22Rv1 (cell line): ENCODE data around the gene KRTAP6-3.

Source experiments
- H3K27ac ChIP-seq: fragments of 450-650 bp; 2 replicates; pipeline ENCODE4 v1.5.1; 2017
- ZFX ChIP-seq: fragments of 450-650 bp; IDR thresholded peaks from 2 replicates; pipeline ENCODE4 v1.6.1; 2017; ENCODE audit warnings: antibody characterized with exemption, borderline replicate concordance
- TF ChIP-seq, protein P1 (sequence below): fragments of 450-650 bp; IDR thresholded peaks from 2 replicates; pipeline ENCODE4 v1.5.1; 2017; ENCODE audit warnings: mild to moderate bottlenecking

KRTAP6-3 gene, protein sequence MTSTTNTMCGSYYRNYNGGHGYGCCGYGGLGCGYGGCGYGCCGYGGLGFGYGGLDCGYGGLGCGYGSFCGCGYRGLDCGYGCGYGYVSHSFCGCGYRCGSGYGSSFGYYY

DNA sequence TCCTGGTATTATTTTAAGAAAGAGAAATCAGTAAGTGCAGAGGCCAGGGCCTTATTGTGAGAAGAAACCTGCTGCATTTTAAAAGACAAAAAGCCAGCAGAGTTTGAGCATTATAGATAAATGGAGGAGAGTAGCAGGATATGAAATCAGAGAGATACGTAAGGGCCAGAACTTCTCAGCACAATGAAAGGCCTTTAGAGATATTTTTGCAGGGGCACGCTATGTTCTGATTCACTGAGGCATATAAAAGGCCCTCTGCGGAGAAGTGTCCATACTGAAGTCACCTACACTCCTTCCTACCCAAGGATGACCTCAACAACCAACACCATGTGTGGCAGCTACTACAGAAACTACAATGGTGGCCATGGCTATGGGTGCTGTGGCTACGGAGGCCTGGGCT, at the start of gene KRTAP6-3:
Gene KRTAP6-3, plus strand, starts transcription at position 301 of the 400 bp plus-strand sequence. Its CDS starts 6 bp downstream, at position 307.
- TF ChIP-seq, protein P1, sequence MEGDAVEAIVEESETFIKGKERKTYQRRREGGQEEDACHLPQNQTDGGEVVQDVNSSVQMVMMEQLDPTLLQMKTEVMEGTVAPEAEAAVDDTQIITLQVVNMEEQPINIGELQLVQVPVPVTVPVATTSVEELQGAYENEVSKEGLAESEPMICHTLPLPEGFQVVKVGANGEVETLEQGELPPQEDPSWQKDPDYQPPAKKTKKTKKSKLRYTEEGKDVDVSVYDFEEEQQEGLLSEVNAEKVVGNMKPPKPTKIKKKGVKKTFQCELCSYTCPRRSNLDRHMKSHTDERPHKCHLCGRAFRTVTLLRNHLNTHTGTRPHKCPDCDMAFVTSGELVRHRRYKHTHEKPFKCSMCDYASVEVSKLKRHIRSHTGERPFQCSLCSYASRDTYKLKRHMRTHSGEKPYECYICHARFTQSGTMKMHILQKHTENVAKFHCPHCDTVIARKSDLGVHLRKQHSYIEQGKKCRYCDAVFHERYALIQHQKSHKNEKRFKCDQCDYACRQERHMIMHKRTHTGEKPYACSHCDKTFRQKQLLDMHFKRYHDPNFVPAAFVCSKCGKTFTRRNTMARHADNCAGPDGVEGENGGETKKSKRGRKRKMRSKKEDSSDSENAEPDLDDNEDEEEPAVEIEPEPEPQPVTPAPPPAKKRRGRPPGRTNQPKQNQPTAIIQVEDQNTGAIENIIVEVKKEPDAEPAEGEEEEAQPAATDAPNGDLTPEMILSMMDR: no peak
- TF ChIP-seq ZFX: no peak
- H3K27ac ChIP-seq: no peak within 1 kb of the TSS

DNA sequence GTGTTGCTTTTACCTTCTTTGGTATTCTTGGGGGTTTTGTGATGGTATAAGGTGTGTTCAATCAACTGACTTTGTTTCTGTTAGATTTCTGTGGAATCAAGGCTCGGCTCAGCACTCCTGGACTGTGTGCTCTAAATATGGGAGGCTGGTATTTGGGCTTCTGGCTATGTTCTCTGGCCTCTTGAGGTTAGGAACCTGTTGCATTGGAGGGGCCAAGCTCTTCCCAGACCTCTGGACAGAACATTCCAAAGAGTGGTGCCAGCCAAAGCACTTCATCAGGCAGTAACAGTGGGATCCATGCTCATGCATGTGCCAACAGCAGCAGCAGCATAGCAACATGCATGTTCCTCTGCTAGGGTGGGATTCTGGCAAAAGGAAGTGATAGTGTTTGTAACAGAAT, 39.5 kb upstream of the KRTAP6-3 start:
- TF ChIP-seq, protein P1: no peak
- no peak for TF ChIP-seq ZFX
- no peak overlapping the region for H3K27ac ChIP-seq

DNA sequence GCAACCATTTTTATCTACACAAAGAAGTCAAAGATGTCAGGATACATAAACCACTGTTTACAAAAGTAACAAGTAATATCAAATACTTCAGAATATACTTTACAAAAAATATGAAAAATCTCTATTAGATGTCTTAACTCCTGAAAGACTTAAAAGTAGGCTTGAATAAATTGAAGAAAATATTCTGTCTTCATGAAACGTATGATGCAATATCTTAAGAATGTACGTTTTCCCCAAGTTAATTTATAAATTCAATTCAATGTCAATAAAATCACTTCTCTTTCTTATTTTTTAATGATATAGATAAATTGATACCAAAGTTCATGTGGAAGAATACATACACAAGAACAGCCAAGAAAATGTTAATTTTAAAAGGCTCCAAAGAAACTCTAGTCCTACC, 37.1 kb upstream of the KRTAP6-3 start:
- TF ChIP-seq, protein P1: no peak
- no peak for TF ChIP-seq ZFX
- H3K27ac ChIP-seq: no peak overlapping the region

DNA sequence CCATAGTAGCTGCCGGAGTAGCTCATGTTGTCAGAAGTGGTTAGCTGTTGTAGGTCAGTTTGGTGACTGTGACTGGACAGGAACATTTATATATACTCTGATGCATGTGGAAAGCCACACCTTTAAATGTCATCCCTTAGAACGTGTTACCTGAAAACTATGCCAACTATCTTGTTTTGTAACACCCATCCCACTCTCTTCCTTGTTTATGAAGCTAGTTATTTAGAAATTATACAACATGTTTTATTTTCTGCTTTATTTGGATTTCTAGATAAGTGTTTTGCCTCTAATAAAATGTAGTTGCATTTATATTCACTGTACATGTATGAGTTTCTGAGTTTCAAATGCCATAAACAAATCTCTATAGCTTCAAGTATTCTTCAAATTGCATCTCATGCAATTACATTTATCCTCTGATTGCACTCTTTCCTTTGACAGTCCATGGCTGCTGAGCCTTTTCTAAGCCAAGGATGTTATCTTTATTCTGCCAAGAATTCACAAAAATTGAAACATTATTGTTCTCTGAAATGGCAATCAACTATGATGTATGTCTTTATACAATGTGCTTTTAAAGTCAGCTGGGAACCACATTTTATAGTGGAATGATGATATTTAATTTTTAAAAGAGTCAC, 30.9 kb upstream of the KRTAP6-3 start, which contains the start of gene KRTAP19-7:
Gene KRTAP19-7, minus strand, starts transcription at position 51 of the 632 bp plus-strand sequence. Its CDS starts 25 bp downstream, at position 26.
- H3K27ac ChIP-seq: no peak within 1 kb of the TSS
- TF ChIP-seq ZFX: no peak
- TF ChIP-seq, protein P1: no peak

DNA sequence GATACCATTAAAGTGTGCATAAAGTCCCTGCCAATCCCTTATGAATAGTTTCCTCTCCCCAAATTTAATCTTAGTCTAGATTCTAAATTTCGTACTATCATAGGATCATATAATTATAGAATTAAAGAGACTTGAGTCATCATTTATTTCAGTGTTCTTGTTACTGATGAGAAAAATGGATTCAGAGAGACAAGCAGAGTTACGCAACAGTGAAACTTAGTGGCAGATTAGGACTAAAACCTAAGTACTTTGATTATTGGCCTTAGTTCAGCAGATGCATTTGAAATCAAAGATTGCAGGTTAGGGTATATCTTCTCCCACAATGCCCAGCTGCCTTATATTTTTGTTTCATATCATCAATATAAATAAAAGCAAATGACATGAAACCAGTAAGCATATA, 30.3 kb upstream of the KRTAP6-3 start:
- no peak for TF ChIP-seq ZFX
- TF ChIP-seq, protein P1: no peak
- H3K27ac ChIP-seq: no peak overlapping the region

DNA sequence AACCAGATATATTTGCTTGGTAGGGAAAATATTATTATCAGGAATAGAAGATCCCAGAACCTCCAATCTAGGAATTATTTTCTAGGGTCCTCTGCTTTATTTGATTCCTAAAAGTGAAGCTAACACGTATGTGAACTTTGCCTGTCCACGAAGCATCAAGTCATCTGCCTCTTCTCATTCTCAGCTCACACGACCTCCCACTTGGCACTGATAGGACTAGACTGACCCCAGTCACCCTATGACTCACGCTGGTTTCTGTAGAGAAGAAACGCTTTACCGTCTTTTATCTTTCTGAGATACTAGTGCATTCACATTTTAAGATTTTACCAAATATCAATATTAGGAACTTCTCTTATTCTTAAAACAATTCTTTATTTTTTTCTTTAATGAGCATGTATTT, 29.2 kb upstream of the KRTAP6-3 start:
- TF ChIP-seq, protein P1: no peak
- TF ChIP-seq ZFX: no peak
- H3K27ac ChIP-seq: no peak overlapping the region

DNA sequence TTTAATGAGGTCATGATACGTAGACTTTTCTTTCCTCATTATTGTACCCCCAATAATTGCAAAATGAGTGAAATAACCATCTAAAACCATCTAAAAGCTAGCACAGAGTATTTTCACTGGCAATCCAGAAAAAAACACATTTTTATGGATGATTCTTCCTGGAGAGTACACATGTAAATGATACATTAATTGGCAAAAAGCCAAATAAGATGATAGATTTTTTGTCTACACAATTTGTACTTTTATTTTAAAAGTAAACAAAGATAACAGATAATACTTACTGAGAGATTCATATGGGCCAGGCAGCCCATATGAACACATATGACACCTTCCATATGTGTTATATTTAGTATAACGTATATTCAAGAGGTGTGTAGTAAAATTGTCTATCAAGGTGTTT, 28.6 kb upstream of the KRTAP6-3 start:
- no peak overlapping the region for H3K27ac ChIP-seq
- TF ChIP-seq, protein P1: no peak
- no peak for TF ChIP-seq ZFX
